HepG2 (cell line): Measurements from ENCODE around the gene COA3. TPM values are rescaled to one million over a fixed set of nuclear protein-coding genes. Genes with fewer than 3 reads are reported as not detected.

Experiments used
- CBX1 ChIP-seq: IDR thresholded peaks from one replicate; pipeline ENCODE4 v1.6.1; 2016; ENCODE audit warnings: antibody characterized with exemption, low read depth
- FOXA1 ChIP-seq, 2 experiments: fragments of 450-650 bp in 1 of 2; sonication (generic) in 1 of 2; formaldehyde crosslinking in 1 of 2; IDR thresholded peaks; 2 replicates each; pipeline versions ENCODE4 v1.4.0 to v1.6.1; 2016 to 2020; ENCODE audit warnings: missing genetic modification reagents in 1 of 2
- FOXK2 ChIP-seq: fragments of 450-650 bp; IDR thresholded peaks from 2 replicates; pipeline ENCODE4 v1.6.1; 2016
- GATA4 ChIP-seq: sonication (generic); IDR thresholded peaks from 2 replicates; pipeline ENCODE4 v1.6.1; 2016; ENCODE audit warnings: antibody characterized with exemption, low read depth, borderline replicate concordance
- HNRNPL ChIP-seq: fragments of 200-400 bp; formaldehyde crosslinking; IDR thresholded peaks from 2 replicates; pipeline ENCODE4 v1.6.1; 2017; ENCODE audit warnings: mild to moderate bottlenecking, low read depth, low read length
- MYC ChIP-seq: sonication (generic); formaldehyde crosslinking; IDR thresholded peaks from 2 replicates; pipeline ENCODE4 v1.9.0; 2021; ENCODE audit warnings: missing genetic modification reagents, borderline replicate concordance
- POLR2G ChIP-seq: fragments of 200-400 bp; formaldehyde crosslinking; IDR thresholded peaks from 2 replicates; pipeline ENCODE4 v1.6.1; 2018; ENCODE audit warnings: mild to moderate bottlenecking, low read depth, low read length, moderate library complexity
- RELA ChIP-seq: sonication (generic); formaldehyde crosslinking; IDR thresholded peaks from 2 replicates; pipeline ENCODE4 v1.4.0; 2020; ENCODE audit warnings: missing genetic modification reagents
- RXRA ChIP-seq: sonication (generic); formaldehyde crosslinking; IDR thresholded peaks from 2 replicates; pipeline ENCODE4 v1.5.1; 2020; ENCODE audit warnings: missing genetic modification reagents
- SMAD1 ChIP-seq: sonication (generic); formaldehyde crosslinking; IDR thresholded peaks from 2 replicates; pipeline ENCODE4 v1.4.0; 2020; ENCODE audit warnings: missing genetic modification reagents, low read depth, mild to moderate bottlenecking, borderline replicate concordance
- XRCC5 ChIP-seq: fragments of 200-400 bp; formaldehyde crosslinking; optimal IDR thresholded peaks from 2 replicates; pipeline ENCODE3; 2017; ENCODE audit warnings: mild to moderate bottlenecking, low read length
- ZMYM3 ChIP-seq: sonication (generic); formaldehyde crosslinking; IDR thresholded peaks from 2 replicates; pipeline ENCODE4 v1.5.1; 2020; ENCODE audit warnings: mild to moderate bottlenecking, missing genetic modification reagents
- ZNF558 ChIP-seq: sonication (generic); formaldehyde crosslinking; IDR thresholded peaks from 2 replicates; pipeline ENCODE4 v1.9.0; 2022; ENCODE audit warnings: mild to moderate bottlenecking, missing genetic modification reagents, borderline replicate concordance
- ZNF660 ChIP-seq: sonication (generic); formaldehyde crosslinking; IDR thresholded peaks from 2 replicates; pipeline ENCODE4 v1.5.1; 2020; ENCODE audit warnings: mild to moderate bottlenecking, low read depth, missing genetic modification reagents, borderline replicate concordance
- ZNF713 ChIP-seq: sonication (generic); formaldehyde crosslinking; IDR thresholded peaks from 2 replicates; pipeline ENCODE4 v1.4.0; 2020; ENCODE audit warnings: mild to moderate bottlenecking, missing genetic modification reagents
- ZNF720 ChIP-seq: sonication (generic); formaldehyde crosslinking; IDR thresholded peaks from 2 replicates; pipeline ENCODE4 v1.4.0; 2020; ENCODE audit warnings: missing genetic modification reagents
- ZNF850 ChIP-seq: sonication (generic); formaldehyde crosslinking; conservative IDR thresholded peaks from 2 replicates; pipeline ENCODE4 v1.9.0; 2021; ENCODE audit warnings: mild to moderate bottlenecking, missing genetic modification reagents
- polyA plus RNA-seq, 8 experiments: library from polyadenylated mRNA; depleted of rRNA in 3 of 8; stranded (reverse) in 7 of 8; unstranded in 1 of 8; fragments of >200 nt; fragmentation: Illumina TruSeq in 4 of 8; extraction: Trizol in 4 of 8; gene quantifications; 2 replicates each; pipeline versions ENCODE4 v1.2.1 to v1.2.3, GENCODE V29; 2011 to 2016; ENCODE audit warnings: low read depth in 4 of 8, missing spikeins in 1 of 8, mixed read lengths in 1 of 8; ENCODE audit not compliant: insufficient read depth in 1 of 8
- total RNA-seq, 5 experiments: library from RNA; depleted of rRNA; stranded (reverse); fragments of >200 nt; fragmentation: Illumina TruSeq; extraction: Trizol; gene quantifications; 2 replicates each; pipeline ENCODE4 v1.2.3, GENCODE V29; 2016; ENCODE audit warnings: low read depth in 1 of 5
- TF ChIP-seq, protein P1 (sequence below): fragments of 450-650 bp; IDR thresholded peaks from 2 replicates; pipeline ENCODE4 v1.6.1; 2017
- TF ChIP-seq, protein P2 (sequence below): sonication (generic); formaldehyde crosslinking; IDR thresholded peaks from 2 replicates; pipeline ENCODE4 v1.4.0; 2020; ENCODE audit warnings: mild to moderate bottlenecking, missing genetic modification reagents, borderline replicate concordance
- TF ChIP-seq, protein P3 (sequence below): IDR thresholded peaks from 2 replicates; pipeline ENCODE4 v1.6.1; 2012; ENCODE audit warnings: inconsistent platforms
- TF ChIP-seq, protein P4 (sequence below): sonication (generic); formaldehyde crosslinking; IDR thresholded peaks from 2 replicates; pipeline ENCODE4 v1.4.0; 2020; ENCODE audit warnings: missing genetic modification reagents, low read depth, mild to moderate bottlenecking, borderline replicate concordance
- TF ChIP-seq, protein P5 (sequence below): sonication (generic); formaldehyde crosslinking; IDR thresholded peaks from 2 replicates; pipeline ENCODE4 v1.8.0; 2022; ENCODE audit warnings: mild to moderate bottlenecking, missing genetic modification reagents, moderate library complexity

Gene COA3
- total and polyA plus RNA-seq, 2 of the 13 experiments (the other 11 are each of a cell fraction or from before 2014, with no cell fraction given) = 133 to 202 TPM

DNA sequence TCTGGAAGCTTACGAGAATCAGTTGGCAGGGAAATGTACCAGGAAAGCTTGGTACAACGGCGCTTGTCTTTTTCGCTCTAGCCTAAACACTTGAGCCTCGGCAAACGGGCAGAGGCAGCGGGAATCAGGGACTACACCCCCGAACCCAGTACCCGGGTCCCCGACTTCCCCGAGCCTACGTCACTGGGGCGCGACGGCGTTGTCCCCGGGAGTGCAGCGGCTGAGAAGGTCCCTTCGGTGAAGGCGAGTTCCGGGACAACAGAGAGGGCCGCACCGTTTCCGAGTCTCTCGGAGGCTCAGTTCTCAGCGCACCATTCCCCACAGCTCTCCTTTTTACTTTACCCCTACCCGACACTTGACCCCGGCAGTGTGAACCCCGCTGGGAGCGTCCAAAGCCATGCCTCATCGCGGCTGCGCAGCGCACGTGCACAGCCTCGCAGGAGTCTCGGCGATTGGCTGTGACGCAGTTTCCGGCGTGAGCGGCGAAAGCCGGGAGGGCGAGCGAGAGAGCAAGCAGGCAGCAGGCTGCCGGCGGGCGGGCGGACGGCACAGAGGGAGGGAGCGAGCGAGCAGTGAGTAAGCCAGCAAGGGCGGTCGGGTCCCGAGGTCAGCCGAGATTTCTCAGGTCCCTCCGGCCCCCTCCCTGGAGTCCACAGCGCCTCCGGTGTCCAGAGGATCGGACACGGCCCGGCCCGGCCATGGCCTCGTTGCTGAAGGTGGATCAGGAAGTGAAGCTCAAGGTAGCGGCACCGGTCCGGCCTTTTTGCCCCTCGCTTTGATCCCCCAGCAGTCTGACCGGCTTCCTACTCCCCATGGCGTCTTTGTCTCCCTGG, 34.6 kb upstream of the COA3 start, which contains the start of gene PSME3 (continued):
- TF ChIP-seq, protein P1, sequence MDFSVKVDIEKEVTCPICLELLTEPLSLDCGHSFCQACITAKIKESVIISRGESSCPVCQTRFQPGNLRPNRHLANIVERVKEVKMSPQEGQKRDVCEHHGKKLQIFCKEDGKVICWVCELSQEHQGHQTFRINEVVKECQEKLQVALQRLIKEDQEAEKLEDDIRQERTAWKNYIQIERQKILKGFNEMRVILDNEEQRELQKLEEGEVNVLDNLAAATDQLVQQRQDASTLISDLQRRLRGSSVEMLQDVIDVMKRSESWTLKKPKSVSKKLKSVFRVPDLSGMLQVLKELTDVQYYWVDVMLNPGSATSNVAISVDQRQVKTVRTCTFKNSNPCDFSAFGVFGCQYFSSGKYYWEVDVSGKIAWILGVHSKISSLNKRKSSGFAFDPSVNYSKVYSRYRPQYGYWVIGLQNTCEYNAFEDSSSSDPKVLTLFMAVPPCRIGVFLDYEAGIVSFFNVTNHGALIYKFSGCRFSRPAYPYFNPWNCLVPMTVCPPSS = no peak
- TF ChIP-seq POLR2G (peak; percentile 99), ZNF558 (CRISPR knock-in tag) (no peak; the same call in 1 of the 2 replicates), CBX1 (no peak), HNRNPL (peak; percentile 78; the same call in 1 of the 2 replicates), ZNF713 (CRISPR knock-in tag) (no peak), RELA (CRISPR knock-in tag) (peak; percentile 28; the same call in 1 of the 2 replicates), ZNF850 (CRISPR knock-in tag) (no peak; the same call in 1 of the 2 replicates), FOXK2 (peak; percentile 93), ZMYM3 (CRISPR knock-in tag) (peak; percentile 36; the same call in 1 of the 2 replicates), FOXA1 (IDR thresholded peaks at IDR 0.05) (no peak), FOXA1 (CRISPR knock-in tag; IDR thresholded peaks at IDR 0.05) (peak; percentile 69), ZNF660 (CRISPR knock-in tag) (no peak), XRCC5 (peak; percentile 65), SMAD1 (CRISPR knock-in tag) (no peak), MYC (peak; percentile 100), RXRA (CRISPR knock-in tag) (peak; percentile 91), ZNF720 (no peak), GATA4 (no peak)
- TF ChIP-seq, protein P2, sequence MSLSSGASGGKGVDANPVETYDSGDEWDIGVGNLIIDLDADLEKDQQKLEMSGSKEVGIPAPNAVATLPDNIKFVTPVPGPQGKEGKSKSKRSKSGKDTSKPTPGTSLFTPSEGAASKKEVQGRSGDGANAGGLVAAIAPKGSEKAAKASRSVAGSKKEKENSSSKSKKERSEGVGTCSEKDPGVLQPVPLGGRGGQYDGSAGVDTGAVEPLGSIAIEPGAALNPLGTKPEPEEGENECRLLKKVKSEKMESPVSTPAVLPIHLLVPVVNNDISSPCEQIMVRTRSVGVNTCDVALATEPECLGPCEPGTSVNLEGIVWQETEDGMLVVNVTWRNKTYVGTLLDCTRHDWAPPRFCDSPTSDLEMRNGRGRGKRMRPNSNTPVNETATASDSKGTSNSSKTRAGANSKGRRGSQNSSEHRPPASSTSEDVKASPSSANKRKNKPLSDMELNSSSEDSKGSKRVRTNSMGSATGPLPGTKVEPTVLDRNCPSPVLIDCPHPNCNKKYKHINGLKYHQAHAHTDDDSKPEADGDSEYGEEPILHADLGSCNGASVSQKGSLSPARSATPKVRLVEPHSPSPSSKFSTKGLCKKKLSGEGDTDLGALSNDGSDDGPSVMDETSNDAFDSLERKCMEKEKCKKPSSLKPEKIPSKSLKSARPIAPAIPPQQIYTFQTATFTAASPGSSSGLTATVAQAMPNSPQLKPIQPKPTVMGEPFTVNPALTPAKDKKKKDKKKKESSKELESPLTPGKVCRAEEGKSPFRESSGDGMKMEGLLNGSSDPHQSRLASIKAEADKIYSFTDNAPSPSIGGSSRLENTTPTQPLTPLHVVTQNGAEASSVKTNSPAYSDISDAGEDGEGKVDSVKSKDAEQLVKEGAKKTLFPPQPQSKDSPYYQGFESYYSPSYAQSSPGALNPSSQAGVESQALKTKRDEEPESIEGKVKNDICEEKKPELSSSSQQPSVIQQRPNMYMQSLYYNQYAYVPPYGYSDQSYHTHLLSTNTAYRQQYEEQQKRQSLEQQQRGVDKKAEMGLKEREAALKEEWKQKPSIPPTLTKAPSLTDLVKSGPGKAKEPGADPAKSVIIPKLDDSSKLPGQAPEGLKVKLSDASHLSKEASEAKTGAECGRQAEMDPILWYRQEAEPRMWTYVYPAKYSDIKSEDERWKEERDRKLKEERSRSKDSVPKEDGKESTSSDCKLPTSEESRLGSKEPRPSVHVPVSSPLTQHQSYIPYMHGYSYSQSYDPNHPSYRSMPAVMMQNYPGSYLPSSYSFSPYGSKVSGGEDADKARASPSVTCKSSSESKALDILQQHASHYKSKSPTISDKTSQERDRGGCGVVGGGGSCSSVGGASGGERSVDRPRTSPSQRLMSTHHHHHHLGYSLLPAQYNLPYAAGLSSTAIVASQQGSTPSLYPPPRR (CRISPR knock-in tag) = peak; percentile 82
- TF ChIP-seq, protein P3, sequence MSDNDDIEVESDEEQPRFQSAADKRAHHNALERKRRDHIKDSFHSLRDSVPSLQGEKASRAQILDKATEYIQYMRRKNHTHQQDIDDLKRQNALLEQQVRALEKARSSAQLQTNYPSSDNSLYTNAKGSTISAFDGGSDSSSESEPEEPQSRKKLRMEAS = peak; percentile 100
- TF ChIP-seq, protein P4, sequence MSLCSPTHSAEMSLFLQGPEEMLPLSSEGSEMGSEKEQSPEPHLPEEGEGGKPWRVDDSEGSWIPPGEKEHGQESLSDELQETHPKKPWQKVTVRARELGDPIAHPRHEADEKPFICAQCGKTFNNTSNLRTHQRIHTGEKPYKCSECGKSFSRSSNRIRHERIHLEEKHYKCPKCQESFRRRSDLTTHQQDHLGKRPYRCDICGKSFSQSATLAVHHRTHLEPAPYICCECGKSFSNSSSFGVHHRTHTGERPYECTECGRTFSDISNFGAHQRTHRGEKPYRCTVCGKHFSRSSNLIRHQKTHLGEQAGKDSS (CRISPR knock-in tag) = peak; percentile 93; the same call in 1 of the 2 replicates
- TF ChIP-seq, protein P5, sequence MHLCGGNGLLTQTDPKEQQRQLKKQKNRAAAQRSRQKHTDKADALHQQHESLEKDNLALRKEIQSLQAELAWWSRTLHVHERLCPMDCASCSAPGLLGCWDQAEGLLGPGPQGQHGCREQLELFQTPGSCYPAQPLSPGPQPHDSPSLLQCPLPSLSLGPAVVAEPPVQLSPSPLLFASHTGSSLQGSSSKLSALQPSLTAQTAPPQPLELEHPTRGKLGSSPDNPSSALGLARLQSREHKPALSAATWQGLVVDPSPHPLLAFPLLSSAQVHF (CRISPR knock-in tag) = peak; percentile 81; the same call in 1 of the 2 replicates
